Measurements from ENCODE around the gene DMD. TPM values are rescaled to one million over a fixed set of nuclear protein-coding genes. Genes with fewer than 3 reads are reported as not detected.

Gene DMD
- total RNA-seq, 1 donor from 2014 or later = 22.9 TPM

GRCh38 chrX:31508338-31508737 lies 1703.0 kb downstream of the DMD start:
- ChIA-PET POLR2A (no interaction called here), CTCF (no interaction called here)
- no peak for TF ChIP-seq CTCF (IDR thresholded peaks at IDR 0.05)
- Mint-ChIP-seq H3K4me3 (no peak overlapping the region), H3K9me3 (no peaks in the 10 kb centered on the region), H3K4me1 (no peaks in the 10 kb centered on the region), H3K36me3 (ENCODE audit: low read depth) (no peaks in the 10 kb centered on the region), H3K27me3 (no peaks in the 10 kb centered on the region), H3K27ac (no peak overlapping the region)
- intact Hi-C loops (cut with micrococcal nuclease) = no loop called here
- no peak for DNase-seq
- no peak for ATAC-seq (ENCODE audit: low read depth)

GRCh38 chrX:31506928-31507327 lies 1704.4 kb downstream of the DMD start:
- H3K27ac Mint-ChIP-seq = no peak overlapping the region
- DNase-seq (no peak), ATAC-seq (ENCODE audit: low read depth) (no peak)
- intact Hi-C loops (cut with micrococcal nuclease) = no loop called here
- no peak overlapping the region for H3K4me3 Mint-ChIP-seq
- H3K36me3 Mint-ChIP-seq (ENCODE audit: low read depth) = no peaks in the 10 kb centered on the region
- ChIA-PET POLR2A (no interaction called here), CTCF (no interaction called here)
- no peaks in the 10 kb centered on the region for H3K27me3 Mint-ChIP-seq
- no peaks in the 10 kb centered on the region for H3K4me1 Mint-ChIP-seq
- no peaks in the 10 kb centered on the region for H3K9me3 Mint-ChIP-seq
- TF ChIP-seq CTCF (IDR thresholded peaks at IDR 0.05) = no peak

GRCh38 chrX:31506360-31506759 lies 1705.0 kb downstream of the DMD start:
- DNase-seq (no peak), ATAC-seq (ENCODE audit: low read depth) (no peak)
- intact Hi-C loops (cut with micrococcal nuclease) = no loop called here
- no peaks in the 10 kb centered on the region for H3K4me1 Mint-ChIP-seq
- no peak overlapping the region for H3K4me3 Mint-ChIP-seq
- no peak overlapping the region for H3K27ac Mint-ChIP-seq
- no peaks in the 10 kb centered on the region for H3K9me3 Mint-ChIP-seq
- TF ChIP-seq CTCF (IDR thresholded peaks at IDR 0.05) = no peak
- CTCF ChIA-PET = no interaction called here
- no peaks in the 10 kb centered on the region for H3K36me3 Mint-ChIP-seq (ENCODE audit: low read depth)
- no peaks in the 10 kb centered on the region for H3K27me3 Mint-ChIP-seq
- POLR2A ChIA-PET = no interaction called here

GRCh38 chrX:31500921-31501320 lies 1710.4 kb downstream of the DMD start:
- ChIA-PET POLR2A (no interaction called here), CTCF (no interaction called here)
- H3K27me3 Mint-ChIP-seq = peaks cover 1% of the 10 kb centered on the region
- no peaks in the 10 kb centered on the region for H3K36me3 Mint-ChIP-seq (ENCODE audit: low read depth)
- ATAC-seq (ENCODE audit: low read depth) = no peak
- H3K4me3 Mint-ChIP-seq = no peak overlapping the region
- no peaks in the 10 kb centered on the region for H3K9me3 Mint-ChIP-seq
- no peak overlapping the region for H3K27ac Mint-ChIP-seq
- no peak for TF ChIP-seq CTCF (IDR thresholded peaks at IDR 0.05)
- H3K4me1 Mint-ChIP-seq = no peaks in the 10 kb centered on the region
- no peak for DNase-seq
- intact Hi-C loops (cut with micrococcal nuclease) = no loop called here

GRCh38 chrX:31499109-31499508 lies 1712.2 kb downstream of the DMD start:
- no peaks in the 10 kb centered on the region for H3K4me1 Mint-ChIP-seq
- no peak overlapping the region for H3K4me3 Mint-ChIP-seq
- ChIA-PET POLR2A (no interaction called here), CTCF (no interaction called here)
- no peak for TF ChIP-seq CTCF (IDR thresholded peaks at IDR 0.05)
- H3K27ac Mint-ChIP-seq = no peak overlapping the region
- ATAC-seq (ENCODE audit: low read depth) (no peak), DNase-seq (no peak)
- H3K36me3 Mint-ChIP-seq (ENCODE audit: low read depth) = no peaks in the 10 kb centered on the region
- no peaks in the 10 kb centered on the region for H3K9me3 Mint-ChIP-seq
- intact Hi-C loops (cut with micrococcal nuclease) = no loop called here
- H3K27me3 Mint-ChIP-seq = peaks cover 1% of the 10 kb centered on the region
